Stimulated activated CD8-positive, alpha-beta memory T cell treated with anti-CD3 and anti-CD28 coated beads, Interleukin-2, amount 100 ng/mL, for 1 hour (primary cell): ENCODE measurements around the gene LARGE1.

Experiments
- DNase-seq, 2 donors: peaks; one replicate each; pipeline ENCODE4 v3.0.0-alpha.2; 2020; ENCODE audit warnings: low read depth in 2 of 2

LARGE1 gene

DNA sequence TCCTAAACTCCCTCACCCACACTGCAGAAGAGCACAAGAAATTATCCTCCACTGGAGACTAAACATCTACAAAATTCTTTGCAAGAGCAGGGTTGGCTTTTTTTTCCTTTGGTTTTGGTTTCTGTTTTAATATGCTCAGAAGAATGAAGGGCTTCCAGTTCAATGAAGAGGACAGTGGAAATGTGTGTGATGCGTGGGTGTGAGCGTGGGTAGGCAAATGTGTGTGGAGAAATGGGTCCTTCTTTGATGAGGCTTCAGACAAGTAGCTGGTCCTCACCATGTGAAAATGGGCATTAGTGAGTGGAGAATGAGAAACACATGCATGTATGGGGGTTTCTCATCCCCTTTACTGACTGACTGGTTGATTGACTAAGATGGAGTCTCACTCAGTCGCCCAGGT is 598.8 kb downstream of the LARGE1 start:
- no peak for DNase-seq

DNA sequence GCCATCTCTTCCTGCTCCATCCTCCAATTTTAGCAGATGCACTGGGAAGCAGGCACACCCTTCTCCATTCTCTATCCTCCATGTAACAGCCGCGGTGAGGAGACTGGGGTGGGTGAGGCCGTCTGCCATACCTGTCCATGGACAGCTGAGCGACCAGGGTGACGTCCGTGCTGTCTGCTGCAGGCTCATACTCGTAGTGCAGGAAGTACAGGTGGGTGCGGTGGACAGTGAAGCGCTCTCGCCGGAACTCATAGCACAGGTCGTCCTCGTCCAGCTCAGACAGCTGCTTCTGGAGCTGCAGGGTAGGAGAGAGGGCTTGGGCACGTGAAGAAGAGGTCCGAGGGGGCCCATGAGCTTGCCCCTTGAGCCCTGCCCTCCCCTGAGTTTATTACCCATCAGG is 604.3 kb downstream of the LARGE1 start:
- no peak for DNase-seq

DNA sequence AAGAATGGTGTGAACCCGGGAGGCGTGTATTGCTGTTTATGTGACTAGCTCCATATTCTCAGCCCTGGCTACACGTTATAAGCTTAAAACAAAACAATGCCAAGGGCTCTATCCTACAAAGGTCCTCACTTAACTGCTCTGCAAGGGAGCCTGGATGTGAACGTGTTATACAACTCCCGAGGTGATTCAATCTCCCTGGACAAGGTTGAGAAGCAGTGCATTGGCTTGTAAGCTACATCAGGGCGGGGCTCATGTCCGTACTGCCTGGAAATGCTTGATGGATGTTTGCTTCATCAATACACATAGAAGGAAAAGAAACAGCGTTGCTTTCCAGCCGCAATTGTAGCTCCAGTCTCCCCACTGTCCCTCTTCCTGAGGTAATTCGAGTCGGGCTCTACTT is 605.2 kb downstream of the LARGE1 start:
- no peak for DNase-seq

DNA sequence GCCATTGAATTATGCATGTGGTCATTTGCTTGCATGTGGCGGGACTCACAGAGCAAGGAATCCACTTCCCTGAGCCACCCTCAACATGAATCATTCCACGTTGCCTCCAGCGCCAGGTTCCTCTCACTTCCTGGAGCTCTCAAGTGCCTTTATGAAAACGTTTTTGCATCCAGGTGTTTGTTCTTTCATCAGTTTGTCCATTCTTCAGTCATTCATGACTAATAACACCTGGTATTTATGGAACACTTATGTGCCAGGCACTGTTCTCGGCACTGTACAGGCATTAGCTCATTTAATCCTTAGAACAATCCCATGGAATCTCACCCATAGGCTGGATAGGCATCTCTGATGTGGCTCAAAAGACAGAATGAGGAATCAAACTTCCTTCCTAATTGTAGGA is 606.0 kb downstream of the LARGE1 start:
- DNase-seq = no peak

DNA sequence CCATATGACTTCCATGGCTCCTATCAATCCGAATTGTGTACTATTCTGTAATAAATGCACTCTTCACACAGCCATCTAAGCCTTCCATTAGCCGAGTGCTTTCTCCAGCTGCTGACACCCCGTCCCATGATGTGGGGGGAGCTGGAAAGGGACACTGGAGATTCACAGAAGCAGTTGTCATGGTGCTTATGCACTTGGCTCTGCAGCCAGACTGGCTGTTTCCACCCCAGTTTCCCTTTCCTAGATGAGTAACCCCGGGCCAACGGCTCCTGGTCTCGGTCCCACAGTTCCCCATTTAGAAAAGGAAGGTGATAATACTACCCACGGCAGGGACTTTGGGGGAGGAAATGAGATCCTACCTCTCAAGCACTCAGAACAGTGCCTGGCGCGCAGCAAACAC is 617.2 kb downstream of the LARGE1 start:
- DNase-seq = no peak

DNA sequence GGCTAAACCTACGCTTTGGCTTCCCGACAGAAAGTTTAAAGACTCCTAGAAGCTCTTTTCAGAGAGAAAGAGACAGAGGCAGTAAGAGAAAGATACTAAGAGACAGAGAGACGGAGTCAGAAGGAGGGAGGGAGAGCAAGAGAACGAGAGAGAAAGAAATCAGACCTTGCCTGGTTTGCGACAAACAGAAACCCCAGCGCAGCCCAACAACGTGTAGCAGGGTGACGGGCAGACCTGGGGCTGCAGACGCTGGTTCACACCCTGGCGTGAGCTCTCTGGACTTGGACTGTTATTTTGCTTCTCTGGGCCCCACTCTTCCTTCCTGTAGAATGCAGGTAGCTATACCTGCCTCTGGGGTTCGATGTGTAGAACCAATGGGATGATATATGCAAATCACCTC is 617.7 kb downstream of the LARGE1 start:
- no peak for DNase-seq

DNA sequence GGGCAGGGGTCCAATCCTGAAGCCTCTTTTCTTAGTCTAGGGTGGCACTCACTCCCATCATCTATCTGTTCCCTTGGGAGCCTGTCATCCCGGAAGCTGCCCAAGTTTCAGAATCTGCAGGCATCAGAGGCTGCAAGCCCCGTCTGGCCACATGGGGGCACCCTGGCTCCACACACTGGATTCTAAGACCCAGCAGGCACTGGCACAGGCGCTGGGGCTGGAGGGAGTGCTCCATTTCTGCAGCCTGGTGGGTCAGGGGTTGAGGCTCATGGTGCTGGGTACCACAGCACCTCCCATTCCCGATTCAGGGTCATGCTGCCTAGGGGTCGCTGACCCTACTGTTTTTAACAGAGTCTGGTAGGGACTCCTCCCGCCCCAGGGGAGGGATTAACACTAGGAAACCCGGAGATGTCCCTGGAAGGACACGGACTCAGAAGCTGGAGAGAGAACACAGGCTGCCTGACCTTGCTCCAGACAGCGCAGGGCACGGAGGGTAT is 618.2 kb downstream of the LARGE1 start:
- DNase-seq = peak in 1 of 2 donors; percentile 4

DNA sequence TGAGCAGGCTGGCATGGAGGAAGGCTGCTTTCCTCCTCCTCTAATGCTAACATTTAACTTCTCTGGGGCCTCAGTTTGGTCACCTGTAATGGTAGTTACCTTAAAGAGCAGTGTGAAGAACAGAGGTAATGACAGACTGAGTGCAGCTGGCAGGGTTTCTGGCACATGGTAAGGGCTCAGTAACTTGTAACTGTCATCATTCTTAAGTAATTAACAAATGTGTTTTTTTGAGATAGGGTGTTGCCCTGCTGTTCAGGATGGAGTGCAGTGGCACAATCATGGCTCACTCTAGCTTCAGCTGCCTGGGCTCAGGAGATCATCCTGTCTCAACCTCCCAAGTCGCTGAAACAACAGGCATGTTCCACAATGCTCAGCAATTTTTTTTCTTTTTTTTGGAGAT is 620.1 kb downstream of the LARGE1 start:
- DNase-seq = no peak

DNA sequence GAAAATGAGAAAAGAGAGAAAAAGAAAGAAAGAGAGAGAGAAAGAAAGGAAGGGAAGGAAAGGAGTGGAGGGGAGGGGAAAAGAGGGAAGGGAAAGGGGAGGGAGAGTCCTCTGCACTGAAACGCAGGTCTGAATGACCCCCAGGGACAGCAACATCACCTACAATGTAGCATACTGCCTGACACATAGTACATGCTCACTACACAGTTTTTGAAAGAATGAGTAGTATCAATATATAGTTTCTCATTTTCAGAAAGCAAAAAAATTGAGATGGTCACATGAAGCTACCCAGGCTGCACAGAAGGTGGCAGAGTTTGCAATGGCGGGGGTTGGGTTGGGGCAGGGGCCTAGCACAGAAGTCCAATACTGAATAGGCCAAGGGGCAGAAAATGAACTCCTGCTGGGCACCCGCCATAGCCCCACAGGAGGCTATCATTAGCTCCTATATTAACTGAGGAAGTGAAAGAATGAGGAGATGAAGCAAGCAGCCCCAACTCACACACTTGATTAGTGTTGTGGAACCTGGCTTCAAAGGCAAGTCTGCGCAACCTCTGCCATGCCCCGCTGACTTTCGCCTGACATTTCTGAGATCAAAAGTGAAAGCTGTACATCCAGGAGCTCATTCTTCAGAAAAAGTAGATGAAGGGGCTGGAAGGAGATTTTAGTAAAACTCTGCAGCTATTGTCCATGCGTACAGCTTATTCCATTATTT is 620.9 kb downstream of the LARGE1 start:
- DNase-seq = no peak

DNA sequence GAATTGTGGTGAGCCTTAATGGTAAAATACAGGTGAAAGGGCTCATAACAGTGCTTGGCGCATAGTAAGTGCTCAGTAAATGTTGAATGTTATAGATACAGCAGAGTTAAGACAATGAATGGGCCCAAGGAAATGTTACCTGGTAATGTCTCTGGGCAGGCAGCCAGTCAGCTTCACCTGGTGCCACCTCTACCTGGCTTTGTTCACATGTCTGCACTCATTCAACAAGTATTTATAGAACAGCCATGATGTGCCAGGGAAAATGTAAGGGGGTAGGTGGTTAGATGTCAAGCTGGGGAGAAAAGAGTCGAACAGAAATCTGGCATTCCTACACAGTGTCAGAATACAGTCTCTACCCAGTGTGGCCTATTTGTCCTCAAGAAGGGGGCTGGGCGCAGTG is 623.3 kb downstream of the LARGE1 start:
- no peak for DNase-seq

DNA sequence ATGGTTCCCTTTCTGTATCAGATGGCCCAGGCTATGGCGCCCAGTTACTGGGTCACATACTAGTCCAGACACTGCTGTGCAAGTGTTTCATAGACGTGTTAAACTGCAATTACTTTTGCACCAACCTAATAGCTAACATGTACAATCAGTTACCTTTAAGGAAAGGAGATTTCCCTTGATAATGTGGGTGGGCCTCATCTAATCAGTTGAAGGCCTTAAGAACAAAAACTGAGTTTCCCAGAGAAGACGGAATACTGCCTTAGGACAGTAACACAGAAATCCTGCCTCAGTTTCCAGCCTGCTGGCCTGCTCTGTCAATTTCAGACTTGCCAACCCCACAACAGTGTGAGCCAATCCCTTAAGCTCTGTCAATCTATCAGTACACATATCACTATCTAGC is 632.2 kb downstream of the LARGE1 start:
- no peak for DNase-seq

DNA sequence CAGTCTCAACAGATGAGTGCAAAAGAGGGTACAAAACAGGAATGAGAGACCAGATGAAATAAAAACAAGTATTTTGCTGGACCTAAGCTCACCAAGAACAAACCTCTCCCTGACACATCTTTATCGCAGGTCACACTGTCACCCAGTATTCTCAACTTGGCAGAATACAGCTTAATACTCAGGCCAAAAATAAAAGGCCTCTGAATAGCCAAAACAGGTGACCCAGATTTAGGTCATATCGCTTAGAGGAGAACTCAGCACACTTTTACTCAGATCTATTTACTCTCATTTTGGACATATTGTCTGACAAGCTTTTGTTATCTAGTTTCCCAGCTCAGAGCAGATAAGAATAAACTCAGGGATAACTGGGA is 645.2 kb downstream of the LARGE1 start:
- no peak for DNase-seq

DNA sequence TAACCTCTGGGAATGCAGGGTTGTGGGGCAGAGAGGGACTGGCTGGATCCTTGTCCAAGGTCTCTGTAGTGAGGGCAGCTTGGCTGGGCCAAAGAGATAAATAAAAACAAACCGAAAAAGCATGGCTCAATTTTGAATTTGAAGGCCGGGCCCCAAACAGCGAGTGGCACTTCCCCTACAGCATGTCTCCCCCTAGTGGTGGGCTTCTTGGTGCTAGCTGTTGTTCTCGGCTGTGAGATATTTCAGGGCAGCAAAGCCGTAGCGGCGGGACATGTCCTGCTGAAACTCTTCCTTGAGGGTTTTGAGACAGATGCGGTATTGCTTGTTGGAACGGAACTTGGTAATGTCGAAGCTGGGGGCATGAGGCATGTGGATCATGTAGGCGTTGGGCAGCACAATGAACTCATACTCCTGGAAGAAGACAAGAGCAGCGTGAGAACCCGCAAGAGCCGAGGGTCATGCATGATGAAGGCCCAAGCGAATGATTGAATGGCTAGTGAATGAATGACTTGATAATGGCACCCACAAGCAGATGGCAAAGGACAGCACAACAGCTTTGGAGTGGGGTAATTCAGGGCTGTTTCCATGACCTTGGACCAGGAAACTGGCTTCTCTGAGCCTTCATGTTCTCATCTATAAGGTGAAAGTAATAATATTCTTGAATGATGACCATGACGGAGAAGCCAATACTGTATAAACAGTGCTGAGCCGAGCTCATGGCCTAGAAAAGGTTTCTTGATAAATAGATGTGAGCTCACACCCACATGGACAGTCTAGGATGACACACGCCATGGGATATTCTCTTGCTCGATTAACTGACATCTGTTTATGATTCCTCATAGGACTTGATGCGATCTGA is 645.8 kb downstream of the LARGE1 start:
- no peak for DNase-seq

DNA sequence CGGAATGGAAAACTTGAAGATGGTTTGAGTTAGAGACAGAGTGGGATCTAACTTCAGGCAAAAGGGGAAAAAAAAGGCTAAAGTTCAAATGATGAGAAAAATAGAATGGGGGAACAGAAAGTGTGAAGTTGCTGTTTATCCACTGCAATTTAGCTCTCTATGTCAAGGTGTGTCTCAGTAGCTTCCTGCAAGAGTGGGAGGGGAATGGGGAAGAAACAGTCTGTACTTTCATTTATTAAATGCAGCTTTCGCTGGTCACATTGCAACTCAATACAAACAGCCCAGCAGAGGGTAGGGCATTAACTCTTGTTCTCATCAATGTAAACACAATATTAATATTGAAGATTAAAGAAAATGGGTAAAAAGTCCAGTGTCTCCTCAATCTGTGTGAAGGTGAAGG is 647.4 kb downstream of the LARGE1 start:
- DNase-seq = no peak

DNA sequence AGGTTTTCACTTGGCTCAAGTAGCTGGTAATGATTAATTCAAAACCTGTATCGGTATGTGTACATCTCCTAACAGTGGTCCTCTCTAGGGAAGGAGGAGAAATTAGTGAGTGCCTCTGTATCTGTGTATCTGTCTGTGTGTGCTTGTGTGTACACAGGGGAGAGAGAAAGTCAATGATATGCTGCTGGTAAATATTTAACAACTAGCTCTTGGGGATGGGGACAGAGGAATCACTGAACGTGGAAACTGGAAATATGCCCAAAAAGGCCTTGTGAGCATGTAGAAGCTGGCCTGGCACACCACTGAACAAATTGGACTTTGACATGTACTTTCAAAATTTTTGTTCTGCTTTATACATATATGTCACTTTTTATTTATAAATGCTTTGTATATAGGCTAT is 648.1 kb downstream of the LARGE1 start:
- DNase-seq = no peak

DNA sequence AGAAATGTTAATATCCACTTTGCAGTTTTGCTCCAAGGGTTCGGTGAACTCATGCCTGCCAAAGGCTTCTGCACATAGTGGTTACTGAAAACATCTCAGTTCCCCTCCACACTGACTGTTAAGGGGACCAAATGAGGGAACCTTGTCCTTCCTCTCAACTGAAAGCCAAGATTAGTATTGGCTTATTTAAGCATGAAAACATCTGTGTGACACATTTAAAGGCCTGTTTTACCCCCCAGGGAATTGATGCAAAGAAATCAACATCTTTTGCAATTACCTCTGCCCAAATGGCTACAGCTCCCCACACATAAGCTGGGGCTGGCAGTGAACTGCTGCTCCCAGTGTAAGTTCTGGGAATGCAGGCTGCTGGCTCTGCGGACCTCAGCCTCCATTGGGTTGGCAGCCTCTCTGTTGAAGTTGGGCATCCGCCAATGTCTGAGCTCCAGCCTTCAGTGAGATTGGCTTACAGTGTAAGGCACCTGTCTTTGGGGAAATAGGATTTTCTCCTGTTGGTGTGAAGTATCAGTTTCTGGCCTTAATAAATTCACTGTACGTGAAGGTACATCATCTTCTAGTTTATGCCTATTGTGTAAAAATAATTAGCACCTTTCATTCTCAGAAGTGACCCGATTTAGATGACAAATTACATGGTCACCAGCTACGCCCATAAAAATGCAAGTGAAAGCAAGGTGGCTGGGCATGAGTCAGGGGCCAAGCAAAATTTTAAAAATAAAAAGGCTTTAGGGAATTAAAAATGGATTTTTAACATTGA is 648.7 kb downstream of the LARGE1 start:
- DNase-seq = no peak

DNA sequence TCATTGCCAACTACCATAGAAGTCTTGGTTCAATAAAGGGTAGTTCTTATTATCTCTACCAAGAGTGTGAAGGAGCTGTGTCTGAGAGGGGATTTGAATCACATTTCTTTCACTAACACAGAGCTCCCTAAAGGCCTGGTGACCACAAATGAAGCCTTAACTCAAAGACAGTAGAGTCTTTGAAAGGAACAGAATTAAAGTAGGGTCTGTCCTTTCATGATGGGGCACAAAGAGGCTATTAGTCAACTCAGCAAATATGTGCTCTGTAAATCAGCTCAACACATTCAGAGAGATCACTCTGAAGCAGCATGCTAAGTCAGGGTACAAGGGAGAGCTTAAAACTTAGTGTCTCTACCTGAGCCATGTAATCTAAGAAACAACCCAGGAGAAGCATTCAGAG is 649.7 kb downstream of the LARGE1 start:
- DNase-seq = no peak

DNA sequence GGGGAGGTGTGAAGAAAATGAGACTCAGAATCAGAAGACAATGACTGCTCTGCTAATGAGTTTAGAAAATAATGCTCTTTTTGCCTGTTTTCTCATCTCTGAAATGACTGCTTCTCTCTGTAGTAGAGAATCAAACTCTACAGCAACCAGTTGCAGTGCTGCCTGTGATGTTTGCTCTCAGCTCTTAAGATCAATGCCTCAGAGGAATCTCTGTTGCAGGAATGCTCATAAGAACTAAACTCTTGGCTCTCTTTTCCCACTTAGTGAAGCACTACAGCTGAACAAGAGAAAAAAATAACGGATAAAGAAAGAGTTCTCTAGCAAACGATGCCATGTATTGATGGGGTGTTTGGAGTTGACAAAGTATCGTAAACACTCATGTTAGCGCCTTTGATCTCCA is 658.6 kb downstream of the LARGE1 start:
- DNase-seq = no peak

DNA sequence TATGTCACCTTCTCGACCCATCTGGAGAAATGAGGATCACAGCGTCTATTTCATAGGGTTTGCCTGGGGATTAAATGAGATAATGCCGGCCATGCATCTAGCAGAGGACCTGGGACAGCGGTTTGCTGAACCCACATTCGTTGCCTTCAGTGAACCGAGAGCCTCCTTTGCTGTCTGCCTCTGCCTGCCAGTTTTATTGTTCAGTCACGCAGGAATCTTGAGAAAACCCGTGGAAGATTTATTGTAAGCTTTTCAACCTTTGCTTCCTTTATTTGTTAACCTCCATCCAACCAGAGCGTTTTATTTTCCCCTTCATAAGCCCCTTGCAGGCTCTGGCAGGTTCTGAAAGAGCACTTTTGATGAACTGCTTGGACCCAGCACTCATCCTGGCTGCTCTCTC is 659.8 kb downstream of the LARGE1 start:
- DNase-seq = no peak

DNA sequence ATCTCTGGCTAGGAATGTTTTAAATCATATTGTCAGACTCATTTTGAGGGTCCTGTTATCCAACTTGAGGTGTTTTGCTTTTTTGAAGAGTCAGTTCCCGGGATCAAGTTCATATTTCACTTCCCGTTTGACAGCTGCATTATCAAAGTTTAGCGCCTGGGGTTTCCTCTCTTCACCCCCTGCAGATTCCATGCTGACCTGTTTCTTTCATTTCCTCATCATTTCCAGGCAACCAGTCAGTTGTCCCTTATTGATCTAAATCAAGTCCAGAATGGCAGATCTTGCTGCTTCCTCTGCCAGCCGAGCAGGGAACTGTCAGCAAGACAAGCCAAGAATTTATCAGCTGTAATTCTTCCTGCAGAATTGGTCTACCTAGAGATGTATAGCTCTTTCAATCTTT is 664.5 kb downstream of the LARGE1 start:
- DNase-seq = no peak

DNA sequence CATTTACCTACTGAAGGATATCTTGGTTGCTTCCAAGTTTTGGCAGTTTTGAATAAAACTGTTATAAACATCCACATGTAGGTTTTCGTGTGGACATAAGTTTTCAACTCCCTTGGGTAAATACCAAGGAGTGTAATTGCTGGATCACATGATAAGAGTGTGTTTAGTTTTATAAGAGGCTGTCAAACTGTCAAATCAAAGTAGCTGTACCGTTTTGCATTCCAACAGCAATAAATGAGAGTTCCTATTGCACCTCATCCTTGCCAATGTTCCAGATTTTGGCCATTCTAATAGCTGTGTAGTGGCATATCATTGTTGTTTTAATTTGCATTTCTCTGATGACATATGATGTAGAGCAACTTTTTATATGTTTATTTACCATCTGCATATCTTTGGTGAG is 671.3 kb downstream of the LARGE1 start:
- DNase-seq = no peak

DNA sequence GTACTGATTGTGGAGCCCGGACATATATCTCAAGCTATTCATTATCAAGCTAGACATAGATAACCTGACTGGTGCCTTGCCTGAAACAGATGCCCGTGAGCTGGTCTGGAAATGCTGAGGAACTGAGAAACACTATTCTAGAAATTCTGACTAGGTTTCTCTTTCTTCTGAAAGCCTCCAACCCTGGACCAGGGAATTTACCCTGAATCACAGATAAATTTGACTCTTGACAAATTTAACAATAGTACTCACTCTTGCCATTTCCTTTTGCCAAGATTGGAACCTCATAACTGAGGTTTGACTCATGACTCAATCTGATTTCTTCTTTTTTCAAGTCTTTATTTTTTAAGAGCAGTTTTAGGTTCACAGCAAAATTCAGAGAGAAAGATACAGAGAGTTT is 672.5 kb downstream of the LARGE1 start:
- no peak for DNase-seq

DNA sequence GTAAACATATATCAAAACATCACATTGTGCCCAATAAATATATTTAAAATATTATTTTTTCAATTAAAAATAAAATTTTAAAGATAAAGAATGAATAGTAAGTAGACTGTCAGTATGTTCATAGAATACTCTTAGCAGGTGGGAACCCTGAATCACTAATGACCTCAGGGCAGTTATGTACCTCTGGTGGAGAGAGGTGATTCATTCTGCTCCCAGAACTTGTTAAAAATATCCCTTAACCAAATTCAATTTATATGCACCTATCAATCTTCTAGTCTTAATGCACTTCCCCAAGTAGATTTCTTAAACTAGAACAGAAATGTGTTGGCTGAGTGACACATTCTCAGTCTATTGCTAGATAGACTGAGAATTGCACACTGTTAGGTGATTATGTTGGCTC is 678.2 kb downstream of the LARGE1 start:
- no peak for DNase-seq
